Epithelial cell of proximal tubule (primary cell): ENCODE measurements around the gene KIF18A. TPM values are rescaled to one million over a fixed set of nuclear protein-coding genes. Genes with fewer than 3 reads are reported as not detected.
"Not testable (repeated sequence)": the region's sequence is repeated elsewhere in the genome, so short reads cannot be mapped to it uniquely, and the experiment has no call there.

Source experiments
- DNase-seq: peaks from one replicate; pipeline ENCODE4 v3.0.0-alpha.2; 2011; ENCODE audit warnings: low read depth
- H3K4me3 ChIP-seq: 2 replicates; pipeline ENCODE4 v1.5.1; 2011; ENCODE audit warnings: low read depth, mild to moderate bottlenecking, low read length
- CTCF ChIP-seq: conservative IDR thresholded peaks from 2 replicates; pipeline ENCODE4 v1.5.1; 2012; ENCODE audit warnings: low read depth, mild to moderate bottlenecking, low read length
- total RNA-seq: library from RNA; depleted of rRNA; stranded (reverse); fragments of >200 nt; gene quantifications from 2 replicates; pipeline ENCODE4 v1.2.3, GENCODE V29; 2015

KIF18A gene
- total RNA-seq, 1 donor from 2014 or later = 15.7 TPM

- DNase-seq = no peak
- no peak for TF ChIP-seq CTCF
Observed at GRCh38 chr11:28140689-28141455, 32.9 kb upstream of the KIF18A start.

GRCh38 chr11:28139841-28140415 lies 32.0 kb upstream of the KIF18A start:
- no peak for DNase-seq

More at GRCh38 chr11:28140689-28141455, 32.9 kb upstream of the KIF18A start:
- no peak overlapping the region for H3K4me3 ChIP-seq

GRCh38 chr11:28137832-28138231 lies 29.9 kb upstream of the KIF18A start:
- no peak for TF ChIP-seq CTCF
- no peak overlapping the region for H3K4me3 ChIP-seq
- no peak for DNase-seq

More at GRCh38 chr11:28139841-28140415, 32.0 kb upstream of the KIF18A start:
- no peak overlapping the region for H3K4me3 ChIP-seq
- TF ChIP-seq CTCF = no peak

GRCh38 chr11:28137366-28137765 lies 29.4 kb upstream of the KIF18A start:
- DNase-seq = no peak
- TF ChIP-seq CTCF = no peak
- H3K4me3 ChIP-seq = no peak overlapping the region

- not testable (repeated sequence) for DNase-seq, H3K4me3 ChIP-seq
Observed at GRCh38 chr11:28136157-28136556, 28.2 kb upstream of the KIF18A start.

GRCh38 chr11:28133146-28133545 lies 25.2 kb upstream of the KIF18A start:
- TF ChIP-seq CTCF = no peak
- no peak for DNase-seq
- H3K4me3 ChIP-seq = no peak overlapping the region

- no peak overlapping the region for H3K4me3 ChIP-seq
- DNase-seq = no peak
- no peak for TF ChIP-seq CTCF
Observed at GRCh38 chr11:28132548-28132947, 24.6 kb upstream of the KIF18A start.
